Measurements from ENCODE around the gene GAS6.

Gene GAS6

DNA sequence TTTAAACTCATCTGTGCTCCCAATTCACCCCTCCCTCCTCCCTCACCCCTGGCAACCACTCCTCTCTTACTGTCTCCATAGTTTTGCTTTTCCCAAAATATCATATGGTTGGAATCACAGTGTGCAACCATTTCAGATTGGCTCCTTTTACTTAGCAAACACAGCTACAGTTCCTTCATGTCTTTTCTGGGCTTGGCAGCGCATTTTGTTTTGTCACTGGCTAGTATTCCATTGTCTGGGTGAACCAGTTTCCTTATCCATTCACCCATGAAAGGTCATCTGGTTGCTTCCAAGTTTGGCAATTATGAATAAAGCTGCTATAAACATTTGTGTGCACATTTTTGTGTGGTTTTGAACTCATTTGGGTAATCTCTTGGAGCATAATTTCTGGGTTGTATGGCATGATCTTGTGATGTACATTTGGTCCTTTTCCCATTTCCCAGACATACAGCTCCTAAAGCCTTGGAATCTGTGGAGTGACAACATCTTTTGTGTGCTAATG is 23.9 kb upstream of the GAS6 start:
- no peak for DNase-seq (ENCODE audit: low read depth in 3 of 3)

DNA sequence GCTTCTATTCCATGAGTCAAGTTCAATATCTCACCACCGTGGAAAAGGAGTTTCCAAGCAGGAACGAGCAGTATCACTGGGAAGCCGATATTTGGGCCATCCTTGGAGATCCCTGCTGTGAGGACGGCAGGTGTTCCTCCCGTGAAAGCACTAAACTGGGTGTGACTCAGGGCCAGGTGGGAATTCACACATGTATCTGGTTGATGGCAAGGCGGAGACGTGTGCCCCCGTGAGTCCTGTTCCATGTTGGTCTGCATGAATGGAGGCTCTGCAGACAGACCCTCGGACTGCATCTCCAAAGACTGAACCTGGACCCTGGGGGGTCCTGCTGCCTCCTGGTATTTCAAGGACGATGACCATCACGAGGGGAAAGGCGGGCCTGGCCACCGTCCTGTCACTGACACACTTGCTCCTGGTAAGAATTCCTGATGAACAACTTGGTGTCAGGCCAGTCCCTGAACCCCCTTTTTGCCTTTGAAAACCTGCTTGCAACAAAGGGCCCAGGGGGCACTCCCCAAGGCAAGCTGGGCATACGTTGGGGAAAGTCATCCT is 22.8 kb upstream of the GAS6 start:
- DNase-seq (ENCODE audit: low read depth in 3 of 3) = no peak

DNA sequence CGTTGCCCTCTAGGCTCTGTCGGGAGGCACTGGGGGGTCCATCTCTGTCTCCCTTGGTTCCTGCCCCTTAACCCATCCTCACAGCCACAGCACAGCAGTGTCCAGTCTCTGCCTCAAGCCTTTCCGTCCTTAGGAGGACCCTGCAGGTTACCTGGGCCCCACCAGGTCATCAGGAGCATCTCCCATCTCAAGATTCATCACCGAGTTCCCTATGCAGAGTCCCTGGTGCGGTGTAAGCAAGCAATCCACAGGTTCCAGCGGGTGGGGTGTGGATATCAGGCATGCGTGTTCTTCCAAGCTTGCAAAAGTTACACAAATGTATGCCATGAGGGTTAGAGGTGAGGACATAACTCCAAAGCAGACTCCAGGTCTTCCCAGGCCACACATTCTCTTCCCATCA is 20.9 kb upstream of the GAS6 start:
- no peak for DNase-seq (ENCODE audit: low read depth in 3 of 3)

DNA sequence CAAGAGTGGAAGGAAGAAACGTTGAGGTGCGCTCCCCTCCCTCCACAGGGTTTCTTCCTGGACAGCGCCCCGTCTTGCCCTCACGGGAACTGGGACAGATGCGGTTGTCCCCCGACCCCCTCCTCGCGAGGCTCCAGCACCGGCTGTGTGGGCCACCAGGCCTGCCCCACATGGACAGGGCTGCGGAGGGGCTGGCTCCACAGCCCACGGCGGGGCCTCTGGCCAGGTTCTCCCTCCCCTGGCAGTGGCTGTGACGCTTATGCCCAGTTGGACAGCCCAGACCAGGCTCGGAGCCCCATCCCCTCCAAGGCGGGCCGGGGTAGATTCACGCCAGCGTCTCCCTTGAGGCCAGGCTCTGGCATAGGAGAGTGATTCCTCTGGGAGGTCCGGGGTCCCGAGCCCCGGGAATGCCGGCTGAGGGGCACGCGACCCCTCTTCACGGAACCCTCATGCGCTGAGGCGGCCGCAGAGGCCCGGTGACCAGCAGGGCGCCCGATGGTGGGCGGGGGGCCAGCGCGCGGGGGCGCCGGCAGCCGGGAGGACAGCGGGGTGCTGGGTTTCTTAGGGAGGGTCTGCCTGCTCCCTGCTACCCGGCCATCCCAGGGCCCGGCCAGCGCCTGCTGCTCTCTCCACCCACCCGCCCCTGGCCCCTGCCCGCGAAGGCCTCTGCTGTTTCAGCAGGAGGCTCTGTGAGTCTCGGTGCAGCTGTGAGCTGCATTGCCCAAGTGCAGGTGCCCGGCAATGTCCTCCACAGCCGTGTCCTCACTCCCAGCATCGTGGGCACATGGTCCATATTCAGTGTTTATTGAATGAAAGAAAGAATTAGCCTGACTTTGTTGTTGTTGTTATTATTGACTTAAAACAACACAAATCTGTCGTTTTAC is 20.3 kb upstream of the GAS6 start:
- no peak for DNase-seq (ENCODE audit: low read depth in 3 of 3)

DNA sequence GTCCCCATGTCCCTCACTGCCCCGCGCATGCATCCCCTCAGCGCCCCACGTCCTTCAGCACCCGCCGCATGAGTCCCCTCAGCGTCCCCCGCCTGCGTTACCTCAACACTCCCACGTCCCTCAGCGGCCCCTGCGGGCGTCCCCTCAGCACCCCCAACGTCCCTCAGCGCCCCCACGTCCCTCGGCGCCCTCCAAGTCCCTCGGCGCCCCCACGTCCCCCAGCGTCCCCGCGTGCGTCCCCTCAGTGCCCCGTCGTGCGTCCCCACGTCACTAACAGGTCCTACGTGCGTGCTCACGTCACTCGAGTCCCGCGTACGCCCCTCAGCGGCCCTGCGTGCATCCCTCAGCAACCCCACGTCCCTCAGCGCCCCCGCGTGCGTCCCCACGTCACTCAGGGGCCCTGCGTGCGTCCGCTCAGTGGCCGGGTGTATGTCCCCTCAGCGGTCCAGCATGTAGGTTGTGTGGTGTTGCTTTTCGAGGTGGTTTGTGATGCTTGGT is 19.5 kb upstream of the GAS6 start:
- DNase-seq (ENCODE audit: low read depth in 3 of 3) = no peak

DNA sequence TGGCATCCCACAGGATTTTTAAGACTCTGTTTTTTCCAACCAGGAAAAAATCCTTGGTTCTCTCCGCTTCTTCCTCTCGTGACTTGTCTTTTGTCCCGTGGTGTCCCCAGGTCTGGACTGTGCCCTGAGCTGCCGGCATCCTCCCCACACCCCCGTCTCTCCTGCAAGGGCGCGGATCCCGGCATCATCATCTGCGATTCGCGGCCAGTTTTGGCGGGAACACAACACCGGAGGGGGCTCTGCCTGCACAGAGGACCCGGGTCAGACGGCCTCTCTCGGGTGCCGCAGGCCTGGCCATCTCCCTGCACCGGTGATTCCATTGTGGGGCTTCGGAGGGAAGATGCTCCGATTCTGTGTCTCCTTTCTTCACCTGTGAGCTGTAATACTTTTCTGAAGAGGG is 18.8 kb upstream of the GAS6 start:
- DNase-seq (ENCODE audit: low read depth in 3 of 3) = no peak

DNA sequence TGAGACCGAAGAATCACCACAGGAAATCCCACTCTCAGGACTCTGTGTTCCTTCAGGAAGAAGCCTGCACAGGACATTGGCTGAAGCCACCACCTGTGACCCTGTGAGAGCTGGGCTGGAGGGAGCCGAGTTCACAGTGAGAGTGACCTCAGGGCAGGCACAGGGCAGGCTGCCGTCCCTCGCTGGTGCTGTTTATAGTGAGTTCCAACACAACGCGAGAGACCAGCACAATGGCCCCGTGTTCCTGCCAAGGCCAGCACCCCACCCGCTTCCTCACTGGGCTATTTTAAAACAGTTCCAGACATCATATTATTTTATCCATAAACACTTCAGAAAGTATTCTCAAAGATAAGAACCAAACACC is 18.4 kb upstream of the GAS6 start:
- no peak for DNase-seq (ENCODE audit: low read depth in 3 of 3)

DNA sequence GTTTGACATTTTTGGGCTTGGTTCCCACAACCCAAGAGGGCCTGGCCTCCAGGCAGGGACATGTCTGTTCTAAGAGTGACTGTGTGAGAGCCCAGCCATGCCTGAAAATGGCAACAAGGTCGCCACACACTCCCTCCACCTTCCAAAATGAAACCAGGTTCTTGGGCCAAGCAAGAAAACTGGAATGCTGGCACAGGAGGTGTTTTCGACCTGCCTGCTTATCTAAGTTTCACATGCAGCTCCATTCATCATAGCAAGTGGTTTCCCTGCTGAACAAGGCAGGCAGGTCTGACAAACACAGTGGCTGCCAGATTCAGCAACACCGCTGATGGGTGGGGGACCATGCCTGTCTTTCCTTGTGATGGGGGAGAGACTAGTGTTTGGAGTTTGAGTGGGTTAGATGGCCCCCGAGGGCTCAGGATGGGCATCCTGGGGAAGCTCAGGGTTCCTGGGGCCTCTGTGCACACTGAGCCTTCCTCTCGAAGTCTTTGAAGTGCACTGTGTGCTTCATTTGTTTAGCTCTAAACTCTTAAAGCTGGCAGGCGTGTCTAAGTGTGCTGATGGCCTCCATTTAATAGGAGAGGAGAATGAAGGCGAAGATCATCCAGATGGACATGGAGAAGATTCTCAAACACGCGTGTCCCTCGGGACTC is 17.9 kb upstream of the GAS6 start:
- no peak for DNase-seq (ENCODE audit: low read depth in 3 of 3)

DNA sequence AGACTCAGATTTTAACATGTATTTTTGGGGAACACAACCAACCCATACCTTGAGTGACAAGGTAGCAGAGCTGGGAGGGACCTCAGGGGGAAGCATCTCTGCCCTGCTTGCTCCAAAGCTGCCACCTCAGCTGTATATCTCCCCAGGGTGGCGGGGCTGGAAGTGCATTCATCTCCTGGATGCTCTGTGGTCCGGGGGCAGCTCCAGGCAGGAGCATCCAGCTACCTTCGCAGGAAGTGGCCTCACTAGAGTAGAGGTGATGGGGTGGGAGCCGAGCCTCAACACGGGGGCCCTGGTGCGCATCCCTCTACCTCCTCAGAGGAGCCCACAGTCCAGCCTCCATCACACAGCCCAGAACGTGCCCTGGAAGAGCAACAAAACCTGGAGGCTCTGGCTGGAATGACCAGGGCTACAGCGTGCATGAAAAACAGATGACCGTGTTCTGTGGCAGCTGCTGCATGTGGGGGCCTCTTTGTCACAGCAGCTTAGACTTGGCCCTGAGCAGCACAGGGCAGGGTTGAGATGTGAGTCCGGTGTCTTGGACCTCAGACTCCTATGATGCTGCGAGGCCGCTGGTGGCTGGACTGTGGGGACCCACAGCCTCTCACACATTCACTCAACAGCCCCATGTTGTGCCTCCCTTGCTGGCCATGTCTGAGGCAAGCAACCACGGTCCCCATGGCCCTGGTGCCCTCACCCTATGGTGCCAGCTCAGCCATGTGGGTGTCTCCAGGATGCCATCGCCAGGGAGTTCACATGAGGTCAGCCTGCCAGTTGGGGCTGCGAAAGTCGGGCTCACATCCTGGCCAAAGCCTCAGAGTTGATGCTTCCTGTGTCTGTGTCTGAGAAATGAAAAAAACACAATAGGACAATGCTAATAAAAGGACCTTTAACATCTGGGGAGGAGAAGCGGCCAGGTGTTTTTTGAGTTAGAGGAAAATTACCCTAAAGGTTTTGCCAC is 17.1 kb upstream of the GAS6 start:
- no peak for DNase-seq (ENCODE audit: low read depth in 3 of 3)

DNA sequence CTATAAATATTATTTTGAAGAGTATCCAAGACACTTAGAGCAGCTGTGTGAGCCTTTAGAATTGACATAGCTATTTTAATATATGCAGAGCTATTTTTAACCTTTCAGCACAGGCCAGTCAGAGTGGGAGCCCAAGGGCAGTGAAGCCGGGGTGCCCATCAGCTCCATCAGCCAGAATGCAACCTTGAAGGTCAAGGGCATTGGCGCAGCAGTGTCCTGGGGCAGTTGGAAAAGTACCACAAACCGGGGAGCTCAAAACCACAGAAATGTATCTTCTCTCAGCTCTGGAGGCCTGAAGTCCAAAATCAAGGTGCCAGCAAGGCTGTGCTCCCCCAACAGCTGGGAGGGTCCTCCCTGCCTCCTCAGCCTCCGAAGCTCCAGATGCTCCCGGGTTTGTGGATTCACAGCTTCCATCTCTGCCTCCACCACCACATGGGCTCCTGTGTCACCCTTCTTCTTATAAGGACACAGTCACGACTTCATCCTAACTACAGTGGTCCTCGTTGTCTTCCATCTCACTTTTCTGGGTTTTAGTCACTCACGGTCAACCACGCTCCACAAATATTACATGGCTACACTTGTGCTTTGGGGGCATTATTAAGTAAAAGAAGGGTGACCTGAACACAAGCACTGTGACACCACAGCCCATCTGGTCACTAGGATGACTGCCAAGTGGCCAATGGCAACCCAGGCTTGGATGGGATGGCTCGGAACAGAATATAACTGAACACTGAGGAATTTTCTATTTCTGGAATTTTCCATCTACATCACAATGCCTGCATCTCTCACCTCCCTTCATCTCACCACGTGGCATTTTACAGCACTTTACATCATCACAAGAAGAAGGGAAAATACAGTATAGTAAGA is 15.9 kb upstream of the GAS6 start:
- DNase-seq (ENCODE audit: low read depth in 3 of 3) = no peak

DNA sequence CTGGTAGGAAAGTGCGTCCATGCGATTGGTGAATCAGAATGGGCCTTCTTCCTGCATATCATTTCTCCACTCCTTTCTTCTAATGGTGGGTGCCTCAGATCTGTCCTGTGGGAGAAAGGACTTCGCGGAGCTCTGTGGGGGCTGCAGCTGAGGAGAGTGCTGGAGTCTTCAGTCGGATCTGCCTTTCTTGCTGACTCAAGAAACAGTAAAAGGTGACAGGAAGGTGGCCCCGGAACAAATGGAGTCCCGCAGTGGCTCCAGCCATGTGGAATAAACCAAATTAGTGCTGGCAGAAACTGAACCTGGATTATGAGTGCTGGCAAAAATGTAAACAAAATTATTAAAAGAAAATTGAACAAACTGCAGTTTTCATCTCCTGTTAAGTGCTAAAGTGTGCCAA is 15.1 kb upstream of the GAS6 start:
- no peak for DNase-seq (ENCODE audit: low read depth in 3 of 3)

DNA sequence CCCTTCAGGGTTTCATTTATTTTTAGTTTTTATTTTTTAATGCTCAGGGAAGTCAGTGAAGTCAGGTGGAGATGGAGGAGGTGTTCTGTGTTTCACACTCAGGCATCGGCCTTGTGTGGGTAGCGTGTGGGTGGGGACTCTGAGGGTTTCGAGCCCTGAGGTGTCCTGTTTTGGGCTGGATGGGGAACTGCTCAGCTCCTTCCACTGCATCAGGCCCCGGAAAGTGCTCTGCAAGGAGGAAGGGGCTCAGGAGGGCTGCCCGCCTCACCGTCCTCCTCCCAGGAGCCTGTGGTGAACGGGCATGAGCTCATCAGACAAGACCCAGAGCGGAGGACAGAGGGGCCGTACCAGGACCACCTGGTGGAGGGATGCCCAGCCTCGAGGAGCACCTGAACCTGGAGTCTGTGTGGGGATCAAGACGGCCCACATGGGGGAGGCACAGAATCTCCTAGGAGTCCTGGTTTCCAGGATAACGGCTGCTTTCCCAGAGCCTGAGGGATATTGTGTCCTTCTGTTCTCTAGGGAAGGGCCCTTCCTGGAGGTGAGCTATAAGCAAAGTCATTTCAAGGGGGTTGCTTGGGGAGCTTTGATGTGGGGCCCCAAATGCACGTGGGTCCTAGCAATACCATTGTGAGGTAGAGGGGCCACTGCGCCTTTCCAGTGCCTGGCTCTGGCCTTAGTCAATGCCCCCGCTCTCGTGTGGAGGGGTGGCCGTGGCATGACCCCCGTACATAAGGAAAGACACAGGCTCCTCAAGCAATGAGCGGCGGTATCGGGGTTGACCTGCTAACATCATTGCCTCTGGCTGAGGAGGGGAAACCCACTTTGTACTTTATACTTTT is 13.5 kb upstream of the GAS6 start:
- DNase-seq (ENCODE audit: low read depth in 3 of 3) = no peak

DNA sequence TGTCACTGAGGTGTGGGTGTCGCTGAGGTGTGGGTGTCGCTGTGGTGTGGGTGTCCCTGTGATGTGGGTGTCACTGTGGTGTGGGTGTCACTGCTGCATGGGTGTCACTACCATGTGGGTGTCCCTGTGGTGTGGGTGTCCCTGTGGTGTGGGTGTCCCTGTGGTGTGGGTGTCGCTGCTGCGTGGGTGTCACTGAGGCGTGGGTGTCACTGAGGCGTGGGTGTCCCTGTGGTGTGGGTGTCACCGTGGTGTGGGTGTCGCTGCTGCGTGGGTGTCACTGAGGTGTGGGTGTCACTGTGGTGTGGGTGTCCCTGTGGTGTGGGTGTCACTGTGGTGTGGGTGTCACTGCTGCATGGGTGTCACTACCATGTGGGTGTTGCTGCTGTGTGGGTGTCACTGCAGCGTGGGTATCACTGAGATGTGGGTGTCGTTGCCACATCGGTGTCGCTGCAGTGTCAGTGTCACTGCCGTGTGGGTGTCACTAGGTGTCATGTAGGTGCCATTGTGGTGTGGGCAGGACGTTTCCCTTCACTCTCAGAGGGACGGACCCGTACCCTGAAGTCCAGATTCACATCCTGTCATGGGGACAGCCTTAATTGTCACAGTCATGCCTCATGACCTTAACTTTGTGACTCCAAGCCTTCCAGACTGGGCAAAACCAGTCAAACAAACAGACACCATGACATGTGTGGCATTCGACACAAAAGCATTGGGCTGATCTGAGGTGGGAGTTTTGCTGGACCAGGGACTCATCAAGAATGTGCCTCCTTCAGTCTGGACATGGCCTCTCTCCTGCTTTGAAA is 12.7 kb upstream of the GAS6 start:
- DNase-seq (ENCODE audit: low read depth in 3 of 3) = no peak

DNA sequence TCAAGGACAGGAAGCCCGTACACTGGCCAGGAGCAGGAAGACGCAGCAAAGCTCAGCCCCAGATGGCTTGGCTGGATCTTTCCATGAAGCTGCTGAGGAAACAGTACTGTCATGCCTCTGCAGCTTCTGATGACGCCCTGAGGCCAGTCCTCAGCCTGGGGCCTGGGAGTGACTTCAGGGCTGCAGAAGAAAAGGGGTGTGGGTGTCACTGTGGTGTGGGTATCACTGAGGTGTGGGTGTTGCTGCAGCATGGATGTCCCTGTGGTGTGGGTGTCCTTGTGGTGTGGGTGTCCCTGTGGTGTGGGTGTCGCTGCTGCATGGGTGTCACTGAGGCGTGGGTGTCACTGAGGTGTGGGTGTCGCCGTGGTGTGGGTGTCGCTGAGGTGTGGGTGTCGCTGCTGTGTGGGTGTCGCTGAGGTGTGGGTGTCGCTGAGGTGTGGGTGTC is 12.0 kb upstream of the GAS6 start:
- no peak for DNase-seq (ENCODE audit: low read depth in 3 of 3)

DNA sequence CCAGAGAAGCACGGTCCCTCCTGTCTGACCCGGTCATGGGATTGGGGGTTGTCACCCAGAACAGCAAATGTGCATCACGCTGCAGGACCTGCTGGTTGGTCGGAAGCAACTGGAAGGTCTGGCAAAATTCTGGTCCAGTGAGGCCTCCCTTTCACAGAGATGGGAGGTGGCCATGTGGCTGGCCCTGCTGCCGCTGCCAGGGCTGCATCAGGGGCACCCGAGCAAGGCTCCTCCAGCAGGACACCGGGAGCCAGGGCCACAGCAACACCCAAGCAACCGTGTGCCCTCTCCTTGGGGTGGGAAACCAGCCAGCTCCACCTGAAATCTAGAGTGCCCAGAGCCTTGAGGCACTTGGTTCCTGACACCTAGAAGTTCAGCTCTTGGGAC is 11.5 kb upstream of the GAS6 start:
- no peak for DNase-seq (ENCODE audit: low read depth in 3 of 3)

DNA sequence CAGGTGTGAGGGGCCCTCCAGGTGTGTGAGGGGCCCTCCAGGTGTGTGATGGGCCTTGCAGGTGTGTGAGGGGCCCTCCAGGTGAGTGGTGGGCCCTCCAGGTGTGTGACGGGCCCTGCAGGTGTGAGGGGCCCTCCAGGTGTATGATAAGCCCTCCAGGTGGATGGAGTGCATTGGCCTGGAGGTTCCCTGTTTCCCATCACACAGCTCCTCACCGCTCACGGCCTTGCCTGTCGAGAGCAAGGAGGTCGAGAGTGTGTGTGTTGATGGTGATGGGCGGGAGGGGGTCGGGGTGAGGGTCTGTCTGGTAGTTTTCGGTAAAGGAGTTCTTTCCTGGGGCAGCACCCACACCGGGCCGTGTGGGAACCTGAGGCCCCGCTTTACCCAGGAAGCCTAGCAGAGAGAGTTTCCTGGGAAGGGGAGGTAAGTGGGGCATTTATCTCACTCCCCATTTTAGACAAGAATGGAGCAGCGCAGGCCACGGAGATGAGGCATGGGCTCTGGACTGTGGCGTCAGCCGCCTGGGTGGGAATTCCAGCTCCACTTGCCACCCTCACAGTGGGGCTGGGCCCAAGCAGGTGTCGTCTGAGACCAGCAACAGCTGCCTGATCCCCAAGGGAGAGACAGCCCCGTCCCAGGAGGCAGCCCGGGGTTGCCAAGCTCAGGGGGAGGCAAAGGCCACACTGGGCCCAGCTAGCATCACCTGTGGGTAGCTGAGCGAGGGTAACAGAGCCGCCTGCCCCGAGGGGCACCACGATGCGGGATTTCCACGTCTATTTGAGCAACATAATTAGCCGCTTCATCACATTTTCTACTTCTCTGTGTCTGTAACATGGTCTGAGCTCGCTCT is 10.9 kb upstream of the GAS6 start:
- no peak for DNase-seq (ENCODE audit: low read depth in 3 of 3)

DNA sequence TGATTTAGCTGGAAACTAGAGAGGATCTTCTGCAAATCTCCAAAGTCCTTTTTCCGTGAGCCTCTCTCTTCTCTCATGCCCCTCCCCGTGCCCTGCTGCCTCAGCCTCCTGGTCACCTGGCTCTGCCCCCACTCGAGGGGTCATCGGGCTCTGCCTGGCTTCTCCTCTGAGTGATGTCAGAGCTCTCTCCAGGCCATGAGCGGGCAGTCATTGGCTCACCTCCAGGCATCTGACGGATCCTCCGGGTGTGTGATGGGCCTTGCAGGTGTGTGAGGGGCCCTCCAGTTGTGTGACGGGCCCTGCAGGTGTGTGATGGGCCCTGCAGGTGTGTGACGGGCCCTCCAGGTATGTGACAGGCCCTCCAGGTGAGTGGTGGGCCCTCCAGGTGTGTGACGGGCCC is 10.3 kb upstream of the GAS6 start:
- no peak for DNase-seq (ENCODE audit: low read depth in 3 of 3)

DNA sequence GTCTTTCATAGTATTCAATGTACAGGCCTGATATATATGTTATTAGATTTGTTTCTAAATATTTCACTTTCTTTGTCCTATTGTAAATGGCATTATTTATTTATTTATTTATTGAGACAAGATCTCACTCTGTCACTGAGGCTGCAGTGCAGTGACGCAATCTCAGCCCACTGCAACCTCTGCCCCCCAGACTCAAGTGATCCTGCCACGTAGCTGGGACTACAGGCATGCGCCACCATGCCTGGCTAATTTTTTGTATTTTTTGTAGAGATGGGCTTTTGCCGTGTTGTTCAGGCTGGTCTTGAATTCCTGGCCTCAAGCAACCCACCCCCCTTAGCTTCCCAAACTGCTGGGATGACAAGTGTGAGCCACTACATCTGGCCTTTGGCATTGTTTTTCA is 5.4 kb upstream of the GAS6 start:
- no peak for DNase-seq (ENCODE audit: low read depth in 3 of 3)
